HG03025 (cell line): ENCODE measurements around the gene UGT3A1.
"Not testable (repeated sequence)": the region's sequence is repeated elsewhere in the genome, so short reads cannot be mapped to it uniquely, and the experiment has no call there.

Experiments
- ATAC-seq: cut with Tn5 transposase; IDR thresholded peaks from one replicate; pipeline ENCODE4 v1.9.1; 2021; ENCODE audit warnings: mild to moderate bottlenecking, moderate library complexity; ENCODE audit not compliant: unreplicated experiment, low FRiP score

Gene UGT3A1

DNA sequence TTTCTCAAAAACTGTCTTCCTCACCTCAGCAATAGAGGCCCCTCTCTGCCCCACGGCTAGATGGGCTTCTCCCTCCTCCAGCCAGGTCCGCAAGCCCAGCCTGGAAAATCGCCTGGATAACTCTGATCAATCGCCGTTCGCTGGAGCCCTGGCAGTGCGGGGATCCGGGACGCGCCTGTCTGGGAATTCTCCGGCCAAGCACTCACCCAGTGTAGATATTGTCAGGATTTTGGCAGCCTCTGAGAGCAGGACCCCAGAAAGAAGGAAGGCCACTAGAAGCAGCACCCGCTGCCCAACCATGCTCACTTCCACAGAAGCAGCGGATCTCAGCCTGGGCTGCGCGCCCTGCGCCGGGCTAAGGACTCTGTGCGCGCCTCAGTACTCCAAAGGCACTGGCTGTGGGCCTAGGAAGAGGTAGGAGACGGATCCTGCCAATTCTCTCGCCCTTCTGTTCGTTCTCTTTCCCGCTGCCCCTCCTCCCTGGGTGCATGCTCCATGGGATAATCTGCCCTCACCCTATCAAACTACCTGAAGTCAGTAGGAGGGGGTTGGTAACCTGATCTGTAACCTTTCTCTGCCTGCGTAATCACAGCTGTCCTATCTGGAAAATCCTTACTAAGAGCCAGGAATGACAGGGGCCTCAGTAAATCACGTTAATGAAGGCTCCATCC is at the start of gene UGT3A1:
Gene UGT3A1, minus strand, starts transcription at position 450 of the 671 bp plus-strand sequence. Its CDS starts 150 bp downstream, at position 300.
- no peak for ATAC-seq

DNA sequence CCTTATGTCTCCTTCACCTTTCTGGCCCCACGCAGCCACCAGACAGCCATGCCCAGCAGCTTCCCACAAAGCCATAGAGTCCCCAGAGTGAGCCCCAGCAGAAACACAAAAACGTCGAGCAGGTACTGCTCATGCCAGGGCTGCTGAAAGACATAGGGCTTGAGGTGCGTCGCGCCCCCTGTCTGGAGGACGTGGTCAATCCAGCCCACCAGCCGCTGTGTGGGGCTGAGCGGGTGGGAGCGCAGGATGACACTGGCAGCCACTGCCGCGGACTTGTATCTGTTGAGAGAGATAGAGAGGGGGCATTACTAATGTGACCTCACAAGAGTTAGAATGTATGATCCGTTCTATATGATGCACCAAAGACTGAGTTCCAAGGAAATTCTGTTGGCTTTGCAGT is 44.5 kb upstream of the UGT3A1 start:
- ATAC-seq: no peak

DNA sequence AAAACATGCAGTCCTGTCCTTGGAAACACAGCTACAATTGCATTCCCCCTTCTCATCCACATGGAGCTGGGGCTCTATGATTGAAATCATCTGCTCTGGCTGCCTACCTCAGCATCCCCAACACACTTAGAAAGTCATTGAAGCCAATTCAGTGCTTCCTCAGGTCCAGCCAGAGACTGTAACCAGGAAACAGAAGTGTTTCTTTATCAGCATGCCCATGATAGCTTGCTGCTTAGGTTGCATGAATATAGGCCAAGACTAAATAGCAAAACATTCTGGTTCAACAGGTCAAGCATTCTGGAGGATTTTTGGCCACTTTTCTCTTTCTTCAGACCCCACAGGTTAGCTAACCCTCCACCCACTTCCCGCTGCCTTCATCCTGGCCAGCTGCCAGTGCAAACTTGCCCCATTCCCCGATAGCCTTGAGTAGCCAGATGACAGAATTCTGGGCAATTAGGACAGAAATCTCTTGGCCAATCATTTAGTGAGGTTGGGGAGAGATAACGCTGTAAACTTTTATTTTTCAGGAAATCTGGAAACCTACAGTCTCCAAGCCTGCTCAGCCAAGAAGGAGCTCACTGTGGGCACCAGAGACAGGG is 43.4 kb upstream of the UGT3A1 start:
- not testable (repeated sequence) for ATAC-seq

- ATAC-seq: no peak
Observed at GRCh38 chr5:36033486-36033885, 42.3 kb upstream of the UGT3A1 start.

DNA sequence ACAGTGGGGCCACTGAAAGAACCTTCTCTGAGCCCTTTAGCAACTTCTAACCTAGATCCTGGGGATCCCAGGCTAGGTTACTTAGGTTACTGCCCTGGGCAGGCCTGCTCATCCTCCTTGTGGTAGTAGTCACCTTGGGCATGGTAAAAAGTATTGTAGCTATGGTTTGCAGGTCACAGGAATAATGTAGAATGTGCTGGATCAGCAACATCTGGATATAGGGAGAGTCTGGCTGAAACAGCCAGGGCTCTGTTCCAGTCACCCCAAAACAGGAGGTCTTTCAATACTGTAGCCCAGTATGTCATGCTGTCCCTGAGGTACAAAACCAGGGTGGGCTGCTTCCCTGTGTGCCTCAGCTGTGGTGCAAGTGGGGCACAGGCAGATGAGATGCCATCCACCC is 41.9 kb upstream of the UGT3A1 start:
- no peak for ATAC-seq

DNA sequence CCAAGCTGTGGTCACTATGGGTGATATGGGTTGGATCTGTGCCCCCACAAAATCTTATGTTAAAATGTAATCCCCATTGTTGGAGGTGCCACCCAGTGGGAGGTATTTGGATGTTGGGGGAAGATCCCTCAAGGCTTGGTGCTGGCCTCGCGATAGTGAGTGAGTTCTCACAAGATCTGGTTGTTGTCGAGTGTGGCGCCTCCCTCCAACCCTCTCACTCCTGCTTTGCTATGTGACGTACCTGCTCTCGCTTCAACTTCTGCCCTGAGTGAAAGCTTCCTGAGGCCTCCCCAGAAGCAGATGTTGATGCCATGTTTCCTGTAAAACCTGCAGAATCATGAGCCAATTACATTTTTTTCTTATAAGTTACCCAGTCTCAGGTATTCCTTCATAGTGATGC is 40.0 kb upstream of the UGT3A1 start:
- ATAC-seq: no peak

DNA sequence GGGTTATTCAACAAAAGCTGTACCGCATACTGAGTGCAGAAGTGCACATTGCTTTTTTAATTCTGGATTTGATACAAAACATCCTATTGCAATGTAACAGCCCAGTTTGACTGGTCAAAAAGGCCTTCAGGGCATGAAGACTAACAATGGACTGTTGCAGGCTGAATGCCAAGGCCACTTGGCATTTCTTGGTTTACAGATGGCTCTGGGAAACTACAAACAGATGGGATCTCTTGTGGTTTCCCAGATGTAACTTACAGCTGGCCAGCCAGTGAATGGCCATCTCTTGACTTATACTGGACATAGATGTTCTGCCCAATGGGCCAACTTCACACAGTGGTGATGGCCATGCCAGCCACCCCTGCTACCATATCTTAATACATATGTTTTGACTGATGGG is 38.7 kb upstream of the UGT3A1 start:
- no peak for ATAC-seq

DNA sequence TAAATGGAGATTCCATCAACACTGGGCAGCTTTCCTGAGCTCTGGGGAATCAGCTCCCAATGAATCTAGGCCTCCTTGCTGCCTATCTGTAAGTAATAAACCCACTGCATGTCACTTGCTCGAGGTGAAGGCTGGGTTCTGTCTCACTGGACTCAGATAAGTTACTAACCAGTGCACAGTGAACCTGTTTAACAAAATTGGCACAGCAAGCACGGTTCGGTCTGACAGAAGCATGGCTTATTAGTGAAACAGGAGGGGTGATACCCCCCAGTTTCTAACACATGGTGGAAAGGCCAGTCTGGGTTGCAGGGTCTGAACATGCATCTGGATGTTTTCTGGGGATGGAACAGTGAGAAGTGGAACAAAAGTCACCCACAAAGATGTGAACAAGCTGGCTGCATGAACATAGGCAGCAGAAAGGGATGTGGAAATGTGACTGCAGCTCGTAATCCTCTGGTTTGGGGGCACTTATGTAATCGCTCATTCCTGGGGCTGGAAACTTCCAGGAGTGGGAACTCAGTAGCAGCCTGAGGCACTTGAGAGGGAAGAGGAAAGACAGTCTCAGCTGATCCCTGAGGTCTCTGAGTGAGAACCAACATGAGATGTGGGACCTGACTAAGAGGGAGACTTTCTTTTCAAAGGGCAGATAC is 37.8 kb upstream of the UGT3A1 start:
- ATAC-seq: no peak

DNA sequence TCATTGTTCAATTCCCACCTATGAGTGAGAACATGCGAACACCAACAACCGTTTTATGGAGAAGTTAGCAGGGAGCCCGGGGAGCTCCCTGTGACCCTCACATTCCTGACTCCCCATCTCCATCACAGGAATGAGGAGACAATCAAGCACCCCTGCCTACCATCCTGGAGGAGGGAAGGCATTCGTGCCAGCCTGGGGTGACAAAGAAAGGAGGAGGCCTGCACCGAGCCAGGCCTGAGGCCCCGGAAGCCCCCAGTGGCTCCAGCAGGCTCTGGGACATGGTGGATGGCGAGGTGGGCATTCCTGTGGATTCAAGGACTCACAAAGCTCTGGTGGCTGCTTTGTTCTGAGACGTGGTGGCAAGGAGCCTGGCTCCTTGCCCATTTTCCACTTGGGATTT is 36.5 kb upstream of the UGT3A1 start:
- ATAC-seq: no peak

DNA sequence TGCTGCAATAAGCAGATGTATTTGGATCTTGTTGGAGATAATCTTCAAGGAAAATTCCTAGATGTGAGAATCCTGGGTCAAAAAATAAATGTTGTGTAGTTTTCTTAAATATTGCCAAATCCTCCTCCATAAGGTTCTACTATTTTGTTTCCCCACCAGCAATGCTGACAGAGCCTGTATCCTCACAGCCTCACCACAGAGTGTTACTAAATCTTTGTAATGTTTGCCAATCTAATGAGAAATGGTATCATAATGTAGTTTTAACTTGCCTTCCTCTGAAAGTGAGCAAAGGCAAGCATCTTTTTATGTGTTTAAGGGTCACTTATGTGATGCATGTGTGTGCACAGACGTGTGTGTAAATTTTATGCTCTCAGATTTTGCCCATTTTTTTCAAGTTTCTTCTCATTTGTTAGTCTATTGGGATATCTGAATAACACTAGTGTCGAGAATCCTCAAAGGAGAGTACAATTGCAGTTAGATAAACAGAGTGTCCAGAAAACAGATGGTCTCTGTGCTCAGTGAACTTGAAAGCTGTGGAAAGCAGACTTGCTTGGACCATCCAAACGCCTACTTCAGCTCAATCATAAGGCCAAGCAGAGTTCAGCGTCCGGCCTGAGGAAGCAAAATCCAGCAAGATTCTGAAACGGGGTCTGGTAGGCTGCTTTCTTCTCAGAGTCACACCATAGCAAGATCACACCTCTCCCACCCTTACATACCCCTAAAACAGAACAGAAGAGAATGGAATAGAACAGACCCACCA is 35.7 kb upstream of the UGT3A1 start:
- ATAC-seq: no peak

DNA sequence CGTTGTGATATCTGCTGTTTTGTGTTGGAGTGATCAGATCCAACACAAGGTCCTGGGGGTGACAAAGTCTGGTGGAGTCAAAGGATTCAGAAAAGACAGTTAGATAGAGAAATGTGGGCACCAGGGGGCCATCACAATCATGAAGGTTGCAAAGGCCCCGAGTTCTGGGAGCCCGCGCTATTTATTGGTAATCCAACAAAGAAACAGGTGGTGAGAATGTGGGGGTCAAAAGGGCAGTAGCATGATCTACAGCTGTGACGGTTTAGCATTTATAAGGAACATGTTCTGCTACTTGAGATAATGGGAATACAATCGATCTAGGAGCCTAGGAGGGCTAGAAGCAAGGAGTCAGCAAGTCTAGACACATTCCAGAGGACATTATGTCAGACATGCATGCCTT is 31.1 kb upstream of the UGT3A1 start:
- ATAC-seq: not testable (repeated sequence)

DNA sequence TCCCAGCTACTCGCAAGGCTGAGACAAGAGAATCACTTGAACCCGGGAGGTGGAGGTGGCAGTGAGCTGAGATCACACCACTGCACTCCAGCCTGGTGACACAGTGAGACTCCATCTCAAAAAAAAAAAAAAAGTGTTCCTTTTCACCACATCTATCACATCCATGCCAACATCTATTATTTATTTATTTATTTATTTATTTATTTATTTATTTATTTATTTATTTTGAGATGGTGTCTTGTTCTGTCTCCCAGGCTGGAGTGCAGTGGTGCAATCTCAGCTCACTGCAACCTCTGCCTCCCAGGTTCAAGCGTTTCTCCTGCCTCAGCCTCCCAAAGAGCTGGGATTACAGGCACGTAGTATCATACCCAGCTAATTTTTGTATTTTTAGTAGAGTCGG is 28.4 kb upstream of the UGT3A1 start:
- not testable (repeated sequence) for ATAC-seq

GRCh38 chr5:36017622-36018021 is 26.4 kb upstream of the UGT3A1 start:
- no peak for ATAC-seq

- ATAC-seq: no peak
Observed at GRCh38 chr5:36017004-36017403, 25.8 kb upstream of the UGT3A1 start.

DNA sequence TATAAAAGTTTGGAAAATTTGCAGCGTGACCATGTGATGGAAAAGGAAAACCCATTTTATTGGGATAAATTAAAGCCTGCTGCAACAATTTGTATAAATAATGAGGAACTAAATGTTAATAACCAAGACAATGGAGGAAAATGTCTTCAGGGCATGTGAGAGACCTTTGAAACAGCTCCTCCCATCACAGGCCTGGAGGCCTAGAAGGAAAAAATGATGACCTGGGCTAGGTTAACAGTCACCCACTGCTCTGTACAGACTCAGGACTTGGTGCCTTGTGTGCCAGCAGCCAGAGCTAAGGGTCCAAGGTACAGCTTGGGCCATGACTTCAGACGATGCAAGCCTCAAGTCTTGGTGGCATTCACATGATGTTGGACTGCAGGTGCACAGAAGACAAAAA is 22.0 kb upstream of the UGT3A1 start:
- no peak for ATAC-seq

DNA sequence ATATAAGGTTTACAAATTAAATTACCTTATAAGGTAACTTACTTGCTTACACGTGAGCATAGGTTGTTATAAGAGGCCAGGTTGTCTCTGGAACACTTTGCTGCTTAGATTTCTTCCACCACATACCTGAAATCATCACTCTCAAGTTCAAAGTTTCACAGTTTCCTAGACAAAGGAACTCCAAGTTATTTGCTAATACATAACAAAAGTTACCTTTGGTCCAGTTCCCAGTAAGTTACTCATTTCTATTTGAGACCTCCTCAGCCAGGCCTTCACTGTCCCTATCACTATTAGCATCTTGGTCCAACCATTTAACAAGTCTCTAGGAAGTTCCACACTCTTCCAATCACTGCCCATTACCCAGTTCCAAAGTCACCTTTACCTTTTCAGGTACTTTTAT is 18.5 kb upstream of the UGT3A1 start:
- ATAC-seq: no peak

- no peak for ATAC-seq
Observed at GRCh38 chr5:36007366-36007765, 16.2 kb upstream of the UGT3A1 start.

DNA sequence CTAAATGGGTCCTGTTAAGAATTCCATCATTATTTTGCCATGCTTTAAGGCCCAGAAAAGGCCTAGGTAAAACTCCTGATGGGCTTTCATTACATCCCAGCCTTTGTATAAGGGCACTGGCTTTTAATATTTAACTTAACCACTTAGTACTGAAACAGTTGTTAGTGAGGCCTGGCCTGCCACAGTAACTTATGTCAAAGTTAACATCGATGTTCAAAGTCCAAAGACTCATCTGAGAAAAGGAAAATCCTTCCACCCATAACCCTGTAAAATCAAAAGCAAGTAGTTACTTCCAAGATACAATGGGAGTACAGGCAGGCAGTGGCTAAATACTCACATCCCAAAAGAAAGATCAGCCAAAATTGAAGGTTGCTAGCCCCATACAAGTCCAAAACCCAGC is 15.0 kb upstream of the UGT3A1 start:
- ATAC-seq: no peak

DNA sequence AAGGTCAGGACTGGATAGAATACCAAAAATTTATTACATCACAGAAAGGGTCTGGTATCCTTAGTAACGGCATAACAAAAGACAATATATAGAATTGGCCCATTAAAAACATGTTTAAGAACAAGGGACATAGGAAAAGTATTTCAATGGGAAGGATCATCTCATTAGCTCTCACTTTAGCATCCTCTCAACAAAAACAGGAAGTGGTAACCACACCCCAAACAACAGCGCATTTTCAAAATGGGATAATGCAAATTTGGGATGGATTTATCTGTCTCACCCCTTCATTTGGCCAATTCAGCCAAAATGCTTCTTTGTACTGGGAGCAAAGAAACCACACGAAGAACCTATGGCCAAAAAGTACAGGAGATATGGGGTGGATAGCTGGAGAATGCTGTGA is 9.8 kb upstream of the UGT3A1 start:
- ATAC-seq: no peak

- ATAC-seq: no peak
Observed at GRCh38 chr5:35999547-35999946, 8.4 kb upstream of the UGT3A1 start.

GRCh38 chr5:35996076-35996475 is 4.9 kb upstream of the UGT3A1 start:
- no peak for ATAC-seq
